HuH-7 (cell line): Measurements from ENCODE around the gene SPAG8.
A peak's percentile ranks its signal among the peaks of the same experiment; 100 is the strongest.

Experiments used
- DNase-seq: peaks from one replicate; pipeline ENCODE4 v3.0.0; 2011; ENCODE audit warnings: low spot score

Gene SPAG8

GRCh38 chr9:35812025-35812602, at the start of gene SPAG8:
Gene SPAG8 (minus strand): TSS chr9:35812262. CDS start chr9:35812147, 115 bp downstream.
- peak; percentile 85 for DNase-seq

- DNase-seq = no peak
Observed at GRCh38 chr9:35861161-35861897, 49.3 kb upstream of the SPAG8 start.

GRCh38 chr9:35859990-35860339, 47.9 kb upstream of the SPAG8 start:
- no peak for DNase-seq

- DNase-seq = no peak
Observed at GRCh38 chr9:35859310-35859989, 47.4 kb upstream of the SPAG8 start.

- no peak for DNase-seq
Observed at GRCh38 chr9:35858458-35858857, 46.4 kb upstream of the SPAG8 start.

- DNase-seq = no peak
Observed at GRCh38 chr9:35856882-35857281, 44.8 kb upstream of the SPAG8 start.

GRCh38 chr9:35856206-35856605, 44.1 kb upstream of the SPAG8 start:
- DNase-seq = no peak

- no peak for DNase-seq
Observed at GRCh38 chr9:35854091-35854762, 42.2 kb upstream of the SPAG8 start.

GRCh38 chr9:35852876-35853865, 41.1 kb upstream of the SPAG8 start:
- DNase-seq = no peak

- DNase-seq = no peak
Observed at GRCh38 chr9:35852267-35852815, 40.3 kb upstream of the SPAG8 start.

GRCh38 chr9:35847792-35848572, 35.9 kb upstream of the SPAG8 start:
- no peak for DNase-seq

GRCh38 chr9:35845824-35846771, 34.0 kb upstream of the SPAG8 start:
- DNase-seq = no peak

GRCh38 chr9:35844628-35845270, 32.7 kb upstream of the SPAG8 start:
- no peak for DNase-seq

GRCh38 chr9:35842795-35843194, 30.7 kb upstream of the SPAG8 start:
- peak; percentile 34 for DNase-seq

GRCh38 chr9:35842020-35842745, 30.1 kb upstream of the SPAG8 start:
- no peak for DNase-seq

GRCh38 chr9:35841645-35841900, 29.5 kb upstream of the SPAG8 start:
- DNase-seq = no peak

GRCh38 chr9:35840881-35841644, 29.0 kb upstream of the SPAG8 start:
- no peak for DNase-seq

- no peak for DNase-seq
Observed at GRCh38 chr9:35839926-35840325, 27.9 kb upstream of the SPAG8 start.
